IPS DF 6.9 (cell line): ENCODE results near the gene SMARCD1.

Source experiments
- DNase-seq: peaks from one replicate; pipeline ENCODE4 v3.0.0-alpha.2; 2013; ENCODE audit warnings: low read depth, low spot score
- H3K27ac ChIP-seq: one replicate; pipeline ENCODE4 v1.5.1; 2013; ENCODE audit warnings: low read length, control low read depth
- H3K27me3 ChIP-seq: 2 replicates; pipeline ENCODE4 v1.6.1; 2013; ENCODE audit warnings: mild to moderate bottlenecking, low read length; ENCODE audit not compliant: control insufficient read depth, insufficient read depth
- H3K36me3 ChIP-seq: 2 replicates; pipeline ENCODE4 v1.6.1; 2013; ENCODE audit warnings: low read length; ENCODE audit not compliant: control insufficient read depth, insufficient read depth
- H3K4me1 ChIP-seq: 2 replicates; pipeline ENCODE4 v1.6.1; 2013; ENCODE audit warnings: low read length; ENCODE audit not compliant: control insufficient read depth, insufficient read depth
- H3K4me3 ChIP-seq: 2 replicates; pipeline ENCODE4 v1.5.1; 2013; ENCODE audit warnings: mild to moderate bottlenecking, low read length
- H3K9me3 ChIP-seq: 2 replicates; pipeline ENCODE4 v1.6.1; 2013; ENCODE audit warnings: low read length, inconsistent platforms; ENCODE audit not compliant: control insufficient read depth, insufficient read depth
- WGBS: extraction: QIAGEN DNeasy Blood & Tissue Kit; methylation state at CpG from one replicate; pipeline ENCODE4 v1.1.7; 2013; ENCODE audit warnings: mixed read lengths, missing lambda C conversion rate; ENCODE audit not compliant: insufficient read length, insufficient coverage; 5-methylcytosine and 5-hydroxymethylcytosine counted together

Gene SMARCD1

DNA sequence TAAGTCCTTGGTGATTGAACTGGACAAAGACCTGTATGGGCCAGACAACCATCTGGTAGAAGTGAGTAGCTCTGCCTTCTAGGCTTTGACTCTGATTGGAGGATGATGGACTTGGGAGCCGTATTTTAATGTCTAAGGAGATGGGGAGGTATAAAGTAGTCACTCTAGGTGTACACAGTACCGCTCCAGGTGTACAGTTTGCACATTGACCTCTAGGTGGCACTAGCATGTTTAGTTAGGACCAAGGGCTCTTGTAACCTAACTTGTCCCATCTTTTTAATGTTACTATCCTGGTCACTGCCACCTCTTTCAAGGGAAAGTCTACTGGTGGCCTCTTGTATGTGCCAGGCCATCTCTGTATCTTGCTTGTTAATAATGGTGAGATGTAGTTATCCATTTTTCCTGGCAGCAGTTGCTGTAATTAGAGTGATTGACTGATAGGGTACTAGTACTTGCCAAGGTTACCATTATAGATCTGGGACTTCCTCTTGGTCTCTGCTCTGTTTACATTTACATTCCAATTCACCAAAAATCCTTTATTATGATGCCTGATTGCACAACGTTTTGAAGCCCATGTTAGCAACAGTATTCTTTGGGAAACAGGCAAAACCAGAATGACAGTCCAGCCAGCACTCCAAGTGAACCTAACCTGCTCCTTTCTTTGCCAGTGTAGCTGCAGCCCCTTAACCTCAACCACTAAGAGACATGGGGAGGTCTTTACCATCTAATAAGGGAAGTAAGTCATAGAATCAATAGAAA lies 3.6 kb downstream of the SMARCD1 start:
- no peak for DNase-seq
- H3K27ac ChIP-seq = no peak overlapping the region
- H3K36me3 ChIP-seq = peaks cover 27% of the 10 kb centered on the region; the same call in 1 of the 2 replicates

DNA sequence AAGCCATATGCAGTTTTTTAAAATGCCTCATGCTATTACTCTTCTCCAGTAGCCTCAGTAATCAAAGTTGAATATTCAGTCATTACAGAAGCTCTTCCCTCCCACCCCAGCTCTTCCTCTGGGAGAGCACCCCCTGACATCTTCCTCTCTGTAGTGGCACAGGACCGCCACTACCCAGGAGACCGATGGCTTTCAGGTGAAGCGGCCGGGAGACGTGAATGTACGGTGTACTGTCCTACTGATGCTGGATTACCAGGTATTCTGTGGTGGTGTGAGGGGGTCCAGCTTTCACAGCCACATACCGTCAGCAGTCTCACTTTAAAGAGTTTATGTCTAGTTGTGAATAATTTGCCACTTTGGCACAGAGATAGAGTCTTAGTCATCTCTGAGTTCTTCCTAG lies 4.6 kb downstream of the SMARCD1 start:
- no CpG with 5 or more reads among the region's 7 CpGs for WGBS
- no peak overlapping the region for H3K4me3 ChIP-seq
- DNase-seq = no peak
- peaks cover 33% of the 10 kb centered on the region; the same call in 1 of the 2 replicates for H3K36me3 ChIP-seq
- H3K4me1 ChIP-seq = no peaks in the 10 kb centered on the region
- no peaks in the 10 kb centered on the region for H3K9me3 ChIP-seq
- no peak overlapping the region for H3K27ac ChIP-seq
- no peaks in the 10 kb centered on the region for H3K27me3 ChIP-seq

More for the DNA sequence above, 3.6 kb downstream of the SMARCD1 start:
- no peak overlapping the region for H3K4me3 ChIP-seq
- no peaks in the 10 kb centered on the region for H3K9me3 ChIP-seq
- no CpG with 5 or more reads among the region's 3 CpGs for WGBS
- no peaks in the 10 kb centered on the region for H3K27me3 ChIP-seq
- H3K4me1 ChIP-seq = no peaks in the 10 kb centered on the region; the same call in 1 of the 2 replicates

- no peaks in the 10 kb centered on the region for H3K4me1 ChIP-seq
- H3K4me3 ChIP-seq = no peak overlapping the region
- H3K9me3 ChIP-seq = no peaks in the 10 kb centered on the region
- peaks cover 37% of the 10 kb centered on the region; the same call in 1 of the 2 replicates for H3K36me3 ChIP-seq
- no peaks in the 10 kb centered on the region for H3K27me3 ChIP-seq
- no peak overlapping the region for H3K27ac ChIP-seq
- DNase-seq = no peak
- WGBS = no CpG with 5 or more reads among the region's 5 CpGs
These were observed 5.2 kb downstream of the SMARCD1 start for GRCh38 chr12:50090391-50090790.

DNA sequence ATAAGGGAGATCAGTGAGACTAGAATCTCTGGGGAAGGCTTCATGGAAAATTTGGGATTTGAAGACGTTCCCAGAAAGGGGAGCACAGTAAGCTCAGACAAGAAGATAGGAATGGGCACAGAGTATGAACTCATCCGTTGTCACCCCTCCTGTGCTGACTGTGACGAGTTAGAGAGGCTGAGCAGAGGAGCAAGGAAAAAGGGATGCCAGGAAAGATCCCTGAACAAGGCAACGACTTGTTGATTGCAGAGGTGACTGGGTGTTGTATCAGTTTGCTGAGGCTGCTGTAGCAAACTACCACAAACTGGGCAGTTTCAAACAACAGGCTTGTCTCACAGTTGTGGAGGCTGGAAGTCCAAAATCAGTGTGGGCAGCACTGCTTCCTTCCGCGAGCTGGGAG lies 12.8 kb downstream of the SMARCD1 start:
- Histone ChIP-seq H3K4me1 (peaks cover 2% of the 10 kb centered on the region; the same call in 1 of the 2 replicates), H3K27ac (no peak overlapping the region), H3K4me3 (no peak overlapping the region), H3K27me3 (no peaks in the 10 kb centered on the region), H3K9me3 (no peaks in the 10 kb centered on the region), H3K36me3 (peaks cover 47% of the 10 kb centered on the region)
- no CpG with 5 or more reads among the region's 6 CpGs for WGBS
- DNase-seq = no peak

- no peak overlapping the region for H3K4me3 ChIP-seq
- peaks cover 4% of the 10 kb centered on the region for H3K4me1 ChIP-seq
- no peaks in the 10 kb centered on the region for H3K27me3 ChIP-seq
- peaks cover 42% of the 10 kb centered on the region for H3K36me3 ChIP-seq
- no peaks in the 10 kb centered on the region for H3K9me3 ChIP-seq
- H3K27ac ChIP-seq = no peak overlapping the region
- DNase-seq = no peak
- no CpG with 5 or more reads among the region's 5 CpGs for WGBS
These were observed 14.3 kb downstream of the SMARCD1 start for GRCh38 chr12:50099302-50100008.

DNA sequence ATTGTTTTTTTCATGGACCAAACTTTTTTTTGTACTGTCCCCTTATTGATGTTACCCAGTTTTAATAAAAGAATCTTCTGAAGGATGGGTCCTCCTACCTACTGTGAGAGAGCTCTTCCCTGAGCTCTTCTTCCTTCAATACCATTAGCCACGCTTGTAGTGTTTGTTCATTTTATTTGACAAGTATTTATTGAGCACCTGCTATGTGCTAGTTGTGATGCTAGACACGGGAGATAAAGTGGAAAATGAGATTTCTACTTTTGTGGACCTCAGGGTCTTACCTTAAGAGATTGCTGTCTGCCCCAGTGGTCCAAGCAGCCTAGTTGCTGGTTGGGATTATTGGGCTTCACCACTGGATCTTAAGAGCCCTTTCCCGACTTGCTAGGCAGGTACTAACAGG lies 15.4 kb downstream of the SMARCD1 start:
- peaks cover 4% of the 10 kb centered on the region for H3K4me1 ChIP-seq
- DNase-seq = no peak
- WGBS = no CpG with 5 or more reads among the region's 3 CpGs
- H3K36me3 ChIP-seq = peaks cover 33% of the 10 kb centered on the region
- H3K4me3 ChIP-seq = no peak overlapping the region
- H3K9me3 ChIP-seq = no peaks in the 10 kb centered on the region
- H3K27ac ChIP-seq = no peak overlapping the region
- H3K27me3 ChIP-seq = no peaks in the 10 kb centered on the region

GRCh38 chr12:50101663-50102062 lies 16.5 kb downstream of the SMARCD1 start:
- H3K27ac ChIP-seq = no peak overlapping the region
- H3K4me3 ChIP-seq = no peak overlapping the region
- peaks cover 22% of the 10 kb centered on the region for H3K36me3 ChIP-seq
- H3K4me1 ChIP-seq = peaks cover 4% of the 10 kb centered on the region
- H3K27me3 ChIP-seq = no peaks in the 10 kb centered on the region
- DNase-seq = no peak
- WGBS = no CpG with 5 or more reads among the region's 3 CpGs
- H3K9me3 ChIP-seq = no peaks in the 10 kb centered on the region

GRCh38 chr12:50102131-50102531 lies 17.0 kb downstream of the SMARCD1 start:
- Histone ChIP-seq H3K4me3 (no peak overlapping the region), H3K36me3 (peaks cover 18% of the 10 kb centered on the region; the same call in 1 of the 2 replicates), H3K9me3 (no peaks in the 10 kb centered on the region), H3K27ac (no peak overlapping the region), H3K4me1 (peaks cover 4% of the 10 kb centered on the region), H3K27me3 (no peaks in the 10 kb centered on the region)
- no peak for DNase-seq
- no CpG with 5 or more reads among the region's 2 CpGs for WGBS

DNA sequence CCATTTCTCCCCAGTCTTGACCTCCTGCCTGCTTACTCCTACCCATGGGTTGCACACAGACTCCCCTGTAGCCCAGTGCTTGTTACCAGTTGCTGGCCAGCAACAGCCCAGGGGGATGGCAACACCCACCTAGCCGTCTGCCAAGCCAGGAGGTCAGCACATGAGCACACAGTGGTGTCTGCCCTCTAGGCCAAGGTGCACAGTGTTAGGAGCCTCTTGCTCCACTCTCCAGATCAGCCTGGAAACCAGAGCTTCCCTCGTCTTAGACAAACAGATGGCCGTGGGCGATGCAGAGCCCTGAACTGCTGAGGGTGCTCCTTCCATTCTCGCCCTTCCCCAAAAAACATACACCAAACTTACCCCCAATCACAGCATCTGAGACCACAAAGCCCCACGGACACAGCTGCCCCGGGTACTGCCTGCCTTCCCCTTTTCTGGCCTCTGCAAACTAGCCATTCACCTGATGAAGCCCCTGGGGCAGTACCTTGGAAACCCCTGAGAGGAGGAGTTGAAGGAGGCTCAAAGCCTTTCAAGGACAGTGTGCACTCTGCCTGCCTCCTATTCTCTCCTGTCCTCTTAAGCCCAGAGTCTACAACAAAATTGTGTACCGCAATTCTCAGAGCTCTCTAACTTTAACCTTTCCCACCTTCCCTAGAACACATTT lies 17.6 kb downstream of the SMARCD1 start:
- Histone ChIP-seq H3K4me1 (peaks cover 4% of the 10 kb centered on the region), H3K36me3 (peaks cover 17% of the 10 kb centered on the region; the same call in 1 of the 2 replicates), H3K27ac (no peak overlapping the region), H3K27me3 (no peaks in the 10 kb centered on the region), H3K4me3 (no peak overlapping the region), H3K9me3 (no peaks in the 10 kb centered on the region)
- no CpG with 5 or more reads among the region's 8 CpGs for WGBS
- DNase-seq = no peak

DNA sequence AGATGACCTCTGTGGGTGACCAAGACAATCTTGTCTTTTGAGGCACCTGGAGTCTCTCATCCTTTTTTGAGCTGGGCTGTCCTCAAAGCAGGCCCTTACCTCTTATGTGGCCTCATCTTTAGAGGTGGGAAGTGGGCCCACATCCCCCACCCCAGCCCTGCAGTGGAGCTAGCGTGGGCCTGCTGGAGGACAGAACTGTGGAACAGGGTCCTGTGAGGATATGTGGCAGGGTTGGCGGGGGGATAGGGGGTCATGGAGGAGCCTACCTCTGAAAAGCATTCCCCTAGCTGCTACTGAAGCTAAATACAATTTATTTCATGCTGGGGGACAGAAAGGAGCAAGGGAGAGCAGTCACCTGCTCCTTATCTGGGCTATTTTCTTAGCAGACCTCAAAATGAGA lies 18.2 kb downstream of the SMARCD1 start:
- H3K9me3 ChIP-seq = no peaks in the 10 kb centered on the region
- no peak overlapping the region for H3K27ac ChIP-seq
- H3K36me3 ChIP-seq = peaks cover 11% of the 10 kb centered on the region; the same call in 1 of the 2 replicates
- H3K4me1 ChIP-seq = peaks cover 4% of the 10 kb centered on the region
- DNase-seq = no peak
- WGBS = no CpG with 5 or more reads among the region's 2 CpGs
- H3K4me3 ChIP-seq = no peak overlapping the region
- no peaks in the 10 kb centered on the region for H3K27me3 ChIP-seq
